Activated CD8-positive, alpha-beta memory T cell treated with anti-CD3 and anti-CD28 coated beads, Interleukin-2, amount 10 ng/mL, durations not matched to agents 7 days and 5 days (primary cell): Measurements from ENCODE around the gene ZBTB46. TPM values are rescaled to one million over a fixed set of nuclear protein-coding genes. Genes with fewer than 3 reads are reported as not detected.

ENCODE experiments used
- ATAC-seq: fragments of 150-1000 bp; cut with Tn5 transposase; one replicate; pipeline ENCODE4 v1.10.0; 2021; ENCODE audit warnings: moderate library complexity
- CTCF ChIA-PET: fragments of 350-600 bp; sonication (Branson Sonifier 250); formaldehyde crosslinking; loops from one replicate; lab custom pipeline; 2021; ENCODE audit warnings: antibody characterized with exemption; lab: Charles Lee
- DNase-seq: peaks from one replicate; pipeline ENCODE4 v3.0.0-alpha.2; 2020
- H3K27ac Mint-ChIP-seq: one replicate; pipeline ENCODE4 v1.8.0; 2021; ENCODE audit warnings: mild to moderate bottlenecking, mixed read lengths
- H3K27me3 Mint-ChIP-seq: one replicate; pipeline ENCODE4 v1.8.0; 2021; ENCODE audit warnings: mixed read lengths
- H3K36me3 Mint-ChIP-seq: one replicate; pipeline ENCODE4 v1.8.0; 2021; ENCODE audit warnings: mild to moderate bottlenecking, mixed read lengths
- H3K4me1 Mint-ChIP-seq: one replicate; pipeline ENCODE4 v1.8.0; 2021; ENCODE audit warnings: mixed read lengths
- H3K4me3 Mint-ChIP-seq: one replicate; pipeline ENCODE4 v1.8.0; 2021; ENCODE audit warnings: mild to moderate bottlenecking, moderate library complexity, mixed read lengths
- H3K9me3 Mint-ChIP-seq: one replicate; pipeline ENCODE4 v1.8.0; 2022; ENCODE audit warnings: low read depth, mixed read lengths
- total RNA-seq, 2 experiments: library from RNA; stranded (reverse); gene quantifications; one replicate each; pipeline ENCODE4 v1.2.3, GENCODE V29; 2021

ZBTB46 gene
- total RNA-seq, 2 experiments from 2014 or later: 0.15 to 0.84 TPM

- Mint-ChIP-seq H3K36me3 (peaks cover 6% of the 10 kb centered on the region), H3K9me3 (no peaks in the 10 kb centered on the region), H3K27me3 (no peaks in the 10 kb centered on the region), H3K4me3 (peak overlapping the region; percentile 82), H3K27ac (peak overlapping the region; percentile 84), H3K4me1 (peaks cover 37% of the 10 kb centered on the region)
- DNase-seq (no peak), ATAC-seq (no peak)
- CTCF ChIA-PET: interaction anchor here (0.6 to 3.2 kb wide), 17 partner anchors 78 to 369 kb away, joined by 3 to 31 read pairs (median 5); partner anchors contain the start of genes ARFRP1, LIME1, PPDPF and PTK6
Measured at GRCh38 chr20:63863021-63863797, 32.1 kb upstream of the ZBTB46 start.

GRCh38 chr20:63861981-63862901 lies 31.2 kb upstream of the ZBTB46 start:
- no peak overlapping the region for H3K27ac Mint-ChIP-seq
- H3K27me3 Mint-ChIP-seq: no peaks in the 10 kb centered on the region
- ATAC-seq (no peak), DNase-seq (no peak)
- no peaks in the 10 kb centered on the region for H3K9me3 Mint-ChIP-seq
- no peak overlapping the region for H3K4me3 Mint-ChIP-seq
- peaks cover 6% of the 10 kb centered on the region for H3K36me3 Mint-ChIP-seq
- CTCF ChIA-PET: interaction anchor here (1.4 kb wide), 1 partner anchor 366 kb away, joined by 4 read pairs; no protein-coding TSS in a partner anchor
- H3K4me1 Mint-ChIP-seq: peaks cover 36% of the 10 kb centered on the region

DNA sequence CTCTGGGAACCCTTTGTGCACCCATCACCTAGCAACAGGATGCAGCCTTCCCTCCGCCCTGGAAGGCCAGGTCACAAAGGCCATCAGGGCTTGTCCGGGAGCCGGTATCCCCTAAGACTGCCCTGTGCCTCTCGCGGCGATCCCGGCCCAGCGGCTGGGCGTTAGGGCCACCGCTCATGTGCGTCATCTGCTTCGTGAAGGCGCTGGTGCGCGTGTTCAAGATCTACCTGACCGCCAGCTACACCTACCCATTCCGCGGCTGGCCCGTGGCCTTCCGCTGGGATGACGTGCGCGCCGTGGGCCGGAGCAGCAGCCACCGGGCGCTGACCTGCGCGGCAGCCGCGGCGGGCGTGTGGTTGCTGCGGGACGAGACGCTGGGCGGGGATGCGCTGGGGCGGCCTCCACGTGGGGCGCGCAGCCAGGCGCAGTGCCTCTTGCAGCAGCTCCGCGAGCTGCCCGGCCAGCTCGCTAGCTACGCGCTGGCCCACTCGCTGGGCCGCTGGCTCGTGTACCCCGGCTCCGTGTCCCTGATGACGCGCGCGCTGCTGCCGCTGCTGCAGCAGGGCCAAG lies 30.4 kb upstream of the ZBTB46 start, which contains the start of gene ABHD16B:
Gene ABHD16B (plus strand): TSS at position 134 of the 570 bp plus-strand sequence. CDS start 43 bp downstream, at position 177.
- H3K27me3 Mint-ChIP-seq: no peaks in the 10 kb centered on the region
- H3K27ac Mint-ChIP-seq: no peak within 1 kb of the TSS
- H3K36me3 Mint-ChIP-seq: peaks cover 6% of the 10 kb centered on the region
- H3K9me3 Mint-ChIP-seq: no peaks in the 10 kb centered on the region
- no peak for ATAC-seq
- CTCF ChIA-PET: no interaction called here
- no peak for DNase-seq
- H3K4me3 Mint-ChIP-seq: no peak within 1 kb of the TSS
- peaks cover 36% of the 10 kb centered on the region for H3K4me1 Mint-ChIP-seq

- peaks cover 29% of the 10 kb centered on the region for H3K4me1 Mint-ChIP-seq
- no peak for ATAC-seq
- no peaks in the 10 kb centered on the region for H3K9me3 Mint-ChIP-seq
- H3K27ac Mint-ChIP-seq: no peak overlapping the region
- H3K27me3 Mint-ChIP-seq: no peaks in the 10 kb centered on the region
- CTCF ChIA-PET: no interaction called here
- no peak overlapping the region for H3K4me3 Mint-ChIP-seq
- no peak for DNase-seq
- H3K36me3 Mint-ChIP-seq: peaks cover 6% of the 10 kb centered on the region
Measured at GRCh38 chr20:63860325-63861051, 29.4 kb upstream of the ZBTB46 start.

DNA sequence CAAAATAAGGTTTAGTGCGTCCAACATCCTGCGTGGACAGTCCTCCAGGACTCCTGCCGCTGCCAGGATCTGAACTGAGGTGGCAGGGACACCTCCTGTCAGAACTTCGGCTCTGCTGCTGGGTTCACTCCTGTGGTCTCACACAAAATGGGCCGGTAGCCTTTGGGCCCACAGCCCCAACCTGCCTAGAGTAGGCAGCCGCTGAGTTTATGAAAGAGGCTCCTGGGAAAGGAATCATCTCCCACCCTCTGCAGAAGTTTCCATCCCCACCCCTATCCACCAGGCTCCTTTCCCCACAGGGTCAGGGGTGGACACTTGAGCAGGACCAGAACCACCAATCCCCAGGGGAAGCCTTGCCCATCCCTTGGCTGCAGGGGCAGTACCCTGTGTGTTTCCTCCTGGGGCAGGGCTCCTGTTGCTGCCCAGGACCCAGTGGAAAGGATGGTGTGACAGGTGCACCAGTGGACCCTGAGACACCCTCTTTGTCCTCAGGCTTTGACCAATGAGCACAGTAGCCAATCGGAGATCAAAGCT lies 28.2 kb upstream of the ZBTB46 start:
- Mint-ChIP-seq H3K4me3 (no peak overlapping the region), H3K27me3 (no peaks in the 10 kb centered on the region), H3K9me3 (no peaks in the 10 kb centered on the region), H3K36me3 (peaks cover 6% of the 10 kb centered on the region), H3K4me1 (peaks cover 31% of the 10 kb centered on the region), H3K27ac (no peak overlapping the region)
- DNase-seq: no peak
- no peak for ATAC-seq
- CTCF ChIA-PET: no interaction called here

- DNase-seq: no peak
- ATAC-seq: peak; percentile 22
- H3K4me1 Mint-ChIP-seq: peaks cover 25% of the 10 kb centered on the region
- peaks cover 3% of the 10 kb centered on the region for H3K36me3 Mint-ChIP-seq
- no peaks in the 10 kb centered on the region for H3K27me3 Mint-ChIP-seq
- H3K4me3 Mint-ChIP-seq: no peak overlapping the region
- H3K27ac Mint-ChIP-seq: no peak overlapping the region
- CTCF ChIA-PET: no interaction called here
- H3K9me3 Mint-ChIP-seq: no peaks in the 10 kb centered on the region
Measured at GRCh38 chr20:63858393-63859165, 27.5 kb upstream of the ZBTB46 start.

GRCh38 chr20:63857764-63858392 lies 26.8 kb upstream of the ZBTB46 start:
- CTCF ChIA-PET: no interaction called here
- Mint-ChIP-seq H3K27ac (no peak overlapping the region), H3K27me3 (no peaks in the 10 kb centered on the region), H3K4me1 (peaks cover 18% of the 10 kb centered on the region), H3K36me3 (no peaks in the 10 kb centered on the region), H3K4me3 (no peak overlapping the region), H3K9me3 (no peaks in the 10 kb centered on the region)
- DNase-seq (no peak), ATAC-seq (no peak)

- Mint-ChIP-seq H3K27ac (no peak overlapping the region), H3K27me3 (peaks cover 7% of the 10 kb centered on the region), H3K36me3 (no peaks in the 10 kb centered on the region), H3K9me3 (no peaks in the 10 kb centered on the region), H3K4me3 (no peak overlapping the region), H3K4me1 (peaks cover 24% of the 10 kb centered on the region)
- ATAC-seq: no peak
- CTCF ChIA-PET: interaction anchor here (1.4 kb wide), 1 partner anchor 9 kb away, joined by 3 read pairs; the partner anchor contains the start of gene TPD52L2
- DNase-seq: no peak
Measured at GRCh38 chr20:63856098-63856511, 25.0 kb upstream of the ZBTB46 start.

- no peak overlapping the region for H3K27ac Mint-ChIP-seq
- peaks cover 30% of the 10 kb centered on the region for H3K4me1 Mint-ChIP-seq
- no peaks in the 10 kb centered on the region for H3K36me3 Mint-ChIP-seq
- DNase-seq (no peak), ATAC-seq (no peak)
- CTCF ChIA-PET: interaction anchor here (1.4 kb wide), 1 partner anchor 9 kb away, joined by 3 read pairs; the partner anchor contains the start of gene TPD52L2
- no peaks in the 10 kb centered on the region for H3K9me3 Mint-ChIP-seq
- peaks cover 12% of the 10 kb centered on the region for H3K27me3 Mint-ChIP-seq
- no peak overlapping the region for H3K4me3 Mint-ChIP-seq
Measured at GRCh38 chr20:63855363-63856097, 24.5 kb upstream of the ZBTB46 start.

- CTCF ChIA-PET: interaction anchor here (1.4 kb wide), 1 partner anchor 10 kb away, joined by 3 read pairs; the partner anchor contains the start of gene TPD52L2
- Mint-ChIP-seq H3K9me3 (no peaks in the 10 kb centered on the region), H3K4me3 (no peak overlapping the region), H3K36me3 (no peaks in the 10 kb centered on the region), H3K4me1 (peaks cover 31% of the 10 kb centered on the region), H3K27me3 (peaks cover 14% of the 10 kb centered on the region), H3K27ac (no peak overlapping the region)
- ATAC-seq (no peak), DNase-seq (no peak)
Measured at GRCh38 chr20:63854766-63855362, 23.8 kb upstream of the ZBTB46 start.
